Hepatic stellate cell (primary cell): Measurements from ENCODE around the gene SHMT1.
"Not testable (repeated sequence)": the region's sequence is repeated elsewhere in the genome, so short reads cannot be mapped to it uniquely, and the experiment has no call there.

ENCODE experiments used
- DNase-seq: peaks from one replicate; pipeline ENCODE4 v3.0.0; 2011; ENCODE audit warnings: low spot score

The SHMT1 gene

GRCh38 chr17:18378205-18378505, 14.8 kb upstream of the SHMT1 start:
- DNase-seq, result no peak

DNA sequence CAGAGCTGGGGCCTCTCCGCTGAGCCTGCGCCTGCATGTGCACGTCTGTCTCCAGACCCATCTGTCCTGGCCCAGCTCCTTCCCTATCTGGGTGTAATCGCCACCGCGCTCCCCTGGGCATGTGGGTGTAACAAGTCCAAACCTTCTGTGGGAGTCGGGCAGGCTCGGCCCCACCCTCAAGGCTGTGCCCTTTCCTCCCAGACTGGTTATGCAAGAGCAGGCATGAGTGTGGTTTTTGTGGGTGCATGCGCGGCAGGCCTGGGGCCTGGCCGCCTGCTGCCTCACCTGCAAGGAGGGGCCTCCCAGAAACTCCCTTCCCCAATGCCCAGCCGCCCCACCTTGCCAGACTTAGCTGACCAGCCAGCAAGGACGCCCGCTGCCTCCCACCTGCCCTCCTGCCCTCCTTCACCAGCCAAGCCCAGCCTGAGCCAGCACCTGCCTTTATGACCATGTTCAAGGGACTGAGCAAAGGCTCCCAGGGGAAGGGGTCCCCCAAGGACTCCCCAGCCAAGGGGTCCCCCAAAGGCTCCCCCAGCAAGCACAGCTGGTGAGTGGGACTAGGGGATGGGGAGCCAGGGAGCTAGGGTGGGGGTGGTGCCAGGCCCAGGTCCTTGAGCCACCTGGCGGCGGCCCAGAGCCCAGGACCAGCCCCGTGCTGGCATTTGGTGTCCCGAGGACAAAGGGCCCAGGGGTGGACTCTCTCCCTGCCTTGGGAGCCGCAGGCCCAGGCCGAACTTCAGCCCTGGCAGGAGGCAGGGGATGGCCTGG, 14.3 kb upstream of the SHMT1 start, which contains the start of gene EVPLL:
Gene EVPLL (plus strand): TSS at position 342 of the 768 bp plus-strand sequence. CDS start 3,160 bp downstream, outside the sequence.
- DNase-seq, result no peak

DNA sequence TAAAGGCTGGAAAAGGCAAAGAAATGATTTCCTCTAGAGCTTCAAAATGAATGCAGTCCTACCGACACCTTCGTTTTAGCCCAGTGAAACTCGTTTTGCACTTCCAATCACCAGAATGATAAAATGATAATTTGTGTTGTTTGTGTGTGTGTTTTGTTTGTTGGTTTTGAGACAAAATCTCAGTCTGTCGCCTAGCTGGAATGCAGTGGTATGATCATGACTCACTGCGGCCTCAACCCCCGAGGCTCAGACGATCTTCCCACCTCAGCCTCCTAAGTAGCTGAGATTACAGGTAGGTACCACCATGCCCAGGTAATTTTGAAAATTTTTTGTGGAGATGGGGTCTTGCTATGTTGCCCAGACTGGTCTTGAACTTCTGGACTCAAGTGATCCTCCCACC, 10.9 kb upstream of the SHMT1 start:
- no peak for DNase-seq

DNA sequence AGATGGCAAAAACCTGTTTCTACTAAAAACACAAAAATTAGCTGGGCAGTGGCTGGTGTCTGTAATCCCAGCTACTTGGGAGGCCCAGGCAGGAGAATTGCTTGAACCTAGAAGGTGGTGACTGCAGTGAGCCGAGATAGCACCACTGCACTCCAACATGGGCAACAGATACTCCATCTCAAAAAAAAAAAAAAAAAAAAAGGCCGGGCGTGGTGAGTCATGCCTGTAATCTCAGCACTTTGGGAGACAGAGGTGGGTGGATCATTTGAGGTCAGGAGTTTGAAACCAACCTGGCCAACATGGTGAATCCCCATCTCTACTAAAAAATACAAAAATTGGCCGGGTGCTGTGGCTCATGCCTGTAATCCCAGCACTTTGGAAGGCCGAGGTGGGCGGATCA, 9.8 kb upstream of the SHMT1 start:
- DNase-seq, result not testable (repeated sequence)

DNA sequence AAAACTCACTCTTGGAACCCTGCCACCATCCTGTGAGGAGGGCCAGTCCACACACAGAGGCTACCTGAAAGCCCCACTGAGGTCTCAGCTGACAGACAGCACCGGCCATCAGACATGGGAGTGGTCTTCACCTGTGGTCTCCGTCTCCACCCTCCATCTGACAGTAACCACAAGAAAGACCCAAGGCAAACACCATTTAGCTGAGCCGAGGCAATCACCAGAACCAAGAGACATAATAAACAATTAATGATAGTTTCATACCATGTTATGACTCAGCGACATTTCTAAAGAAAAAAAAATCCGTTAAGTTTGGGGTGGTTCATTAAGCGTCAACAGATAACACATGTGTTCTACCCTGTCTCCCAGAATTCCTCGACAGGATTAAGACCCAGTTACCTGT, 8.1 kb upstream of the SHMT1 start:
- DNase-seq, result no peak

GRCh38 chr17:18370761-18371160, 7.4 kb upstream of the SHMT1 start:
- no peak for DNase-seq

- no peak for DNase-seq
These were observed 5.6 kb upstream of the SHMT1 start for GRCh38 chr17:18368946-18369345.

DNA sequence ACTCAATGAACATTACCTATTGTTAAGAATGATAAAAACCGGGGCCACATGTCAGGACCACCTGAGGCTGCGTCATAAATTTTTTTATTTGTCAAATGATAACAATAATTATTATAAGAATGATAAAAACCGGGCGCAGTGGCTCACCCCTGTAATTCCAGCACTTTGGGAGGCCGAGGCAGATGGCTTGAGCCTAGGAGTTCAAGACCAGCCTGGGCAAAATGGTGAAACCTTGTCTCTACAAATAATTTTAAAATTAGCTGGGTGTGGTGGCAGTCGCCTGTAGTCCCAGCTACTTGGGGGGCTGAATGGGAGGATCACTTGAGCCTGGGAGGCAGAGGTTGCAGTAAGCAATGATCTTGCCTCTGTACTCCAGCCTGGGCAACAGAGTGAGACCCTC, 816 bp upstream of the SHMT1 start:
- no peak for DNase-seq

DNA sequence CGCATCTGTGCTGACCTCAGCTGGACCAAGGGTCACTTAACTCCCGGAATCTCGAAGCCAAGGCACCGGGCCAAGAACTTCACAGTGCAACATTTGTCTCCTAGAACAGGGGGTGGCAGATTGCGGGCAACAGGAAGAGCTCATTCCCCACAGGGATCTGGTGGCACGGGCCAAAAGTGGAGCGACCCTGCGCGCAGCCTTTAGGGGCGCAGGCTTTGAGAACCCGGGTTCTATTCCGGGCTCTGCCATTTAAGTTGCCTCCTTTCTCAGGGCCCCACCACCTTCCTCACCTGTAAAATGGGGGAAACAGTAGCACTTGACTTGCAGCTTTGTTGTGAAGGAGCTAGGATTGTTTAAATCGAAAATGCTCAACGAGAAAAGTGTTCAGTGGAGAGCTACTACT, 651 bp downstream of the SHMT1 start:
- DNase-seq, result peak; percentile 23

- DNase-seq, result no peak
These were observed 1.3 kb downstream of the SHMT1 start for GRCh38 chr17:18361837-18362697.

GRCh38 chr17:18360518-18360917, 2.8 kb downstream of the SHMT1 start:
- DNase-seq, result no peak

DNA sequence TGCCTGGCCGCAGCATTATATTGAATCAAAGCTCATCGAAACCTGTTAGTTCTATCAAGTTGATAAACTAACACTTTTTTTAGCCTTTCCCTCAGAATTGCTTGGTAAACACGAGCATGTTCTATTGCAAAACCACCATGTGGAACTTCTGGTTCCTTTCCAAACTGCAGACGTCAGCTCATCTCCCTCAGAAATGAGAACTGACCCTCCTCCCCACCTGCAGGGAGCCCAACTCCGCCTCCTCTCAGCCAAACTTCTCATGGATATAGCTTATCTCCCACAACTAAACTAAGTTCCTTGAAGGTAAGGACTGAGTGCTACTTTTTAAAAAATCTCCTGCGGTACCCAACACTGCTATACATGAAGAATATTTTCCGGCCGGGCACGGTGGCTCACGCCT, 6.7 kb downstream of the SHMT1 start:
- no peak for DNase-seq

DNA sequence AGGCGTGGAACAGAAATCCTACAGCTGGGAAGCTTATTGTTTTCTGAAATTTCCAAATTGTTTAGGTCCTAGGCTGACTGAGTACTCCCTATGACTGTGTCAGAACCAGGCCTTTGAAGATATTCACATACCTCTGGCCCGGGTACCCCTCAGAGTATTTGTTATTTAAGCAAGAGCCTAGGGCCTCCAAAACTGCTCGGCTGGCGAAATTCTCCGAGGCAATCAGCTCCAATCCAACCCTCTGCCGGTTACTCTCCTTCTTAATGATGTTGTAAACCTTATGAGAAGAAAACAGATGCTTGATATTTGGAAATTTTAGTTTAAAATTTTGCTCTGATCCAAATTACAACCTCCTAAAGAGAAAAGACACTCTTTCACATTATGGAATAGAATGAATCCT, 9.8 kb downstream of the SHMT1 start:
- no peak for DNase-seq

GRCh38 chr17:18344021-18344420, 19.3 kb downstream of the SHMT1 start:
- no peak for DNase-seq

DNA sequence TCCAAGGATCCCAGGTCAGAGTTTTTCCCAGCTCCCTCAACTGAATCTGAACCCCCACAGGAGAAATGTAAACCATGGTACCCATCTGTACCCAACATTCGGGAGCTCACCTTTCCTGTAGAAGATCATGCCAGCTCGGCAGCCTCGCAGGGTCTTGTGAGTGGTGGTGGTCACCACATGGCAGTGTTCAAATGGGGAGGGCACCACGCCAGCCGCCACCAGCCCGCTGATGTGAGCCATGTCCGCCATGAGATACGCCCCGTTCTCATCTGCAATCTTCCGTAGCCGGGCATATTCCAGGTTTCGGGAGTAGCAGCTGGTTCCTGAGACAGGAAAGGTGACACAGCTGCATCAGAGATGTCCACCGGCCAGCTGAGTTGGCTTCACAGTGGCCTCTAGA, 23.4 kb downstream of the SHMT1 start:
- no peak for DNase-seq

DNA sequence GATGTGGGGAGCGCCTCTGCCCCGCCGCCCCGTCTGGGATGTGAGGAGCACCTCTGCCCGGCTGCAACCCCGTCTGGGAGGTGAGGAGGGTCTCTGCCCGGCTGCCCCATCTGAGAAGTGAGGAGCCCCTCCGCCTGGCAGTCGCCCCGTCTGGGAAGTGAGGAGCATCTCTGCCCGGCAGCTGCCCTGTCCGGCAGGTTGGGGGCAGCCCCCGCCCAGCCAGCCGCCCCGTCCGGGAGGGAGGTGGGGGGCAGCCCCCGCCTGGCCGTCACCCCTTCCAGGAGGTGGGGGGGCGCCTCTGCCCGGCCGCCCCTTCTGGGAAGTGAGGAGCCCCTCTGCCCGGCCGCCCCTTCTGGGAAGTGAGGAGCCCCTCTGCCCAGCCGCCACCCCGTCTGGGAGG, 25.2 kb downstream of the SHMT1 start:
- DNase-seq, result not testable (repeated sequence)

DNA sequence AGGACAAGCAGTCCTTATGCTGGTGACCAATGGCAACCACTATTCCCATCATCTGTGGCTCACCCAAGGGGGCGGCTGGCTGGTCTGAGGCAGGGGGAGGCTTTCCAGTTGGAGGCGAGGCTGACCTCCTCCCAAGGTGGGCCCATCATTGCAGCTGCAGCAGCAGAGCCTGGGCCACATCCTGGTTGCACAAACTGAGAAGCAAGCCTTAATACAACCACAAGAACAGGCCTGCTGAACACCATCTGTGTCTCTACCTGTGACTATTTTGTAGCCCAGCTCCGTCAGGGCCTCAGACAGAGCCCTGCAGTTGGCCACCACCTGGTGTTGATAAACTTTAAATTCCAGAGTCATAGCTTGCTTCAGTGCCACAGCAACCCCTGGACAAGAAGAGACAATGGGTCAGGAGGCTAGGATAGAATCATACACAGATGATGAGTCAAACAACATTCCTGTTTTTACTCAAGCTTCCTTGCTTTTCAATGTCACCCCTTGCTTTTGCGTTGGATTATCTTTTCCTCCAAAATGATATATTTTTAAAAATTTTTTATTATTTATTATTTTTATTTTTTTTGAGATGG, 30.4 kb downstream of the SHMT1 start:
- DNase-seq, result no peak

GRCh38 chr17:18331879-18332278, 31.5 kb downstream of the SHMT1 start:
- DNase-seq, result no peak

- no peak for DNase-seq
These were observed 34.6 kb downstream of the SHMT1 start for GRCh38 chr17:18328643-18329204.

DNA sequence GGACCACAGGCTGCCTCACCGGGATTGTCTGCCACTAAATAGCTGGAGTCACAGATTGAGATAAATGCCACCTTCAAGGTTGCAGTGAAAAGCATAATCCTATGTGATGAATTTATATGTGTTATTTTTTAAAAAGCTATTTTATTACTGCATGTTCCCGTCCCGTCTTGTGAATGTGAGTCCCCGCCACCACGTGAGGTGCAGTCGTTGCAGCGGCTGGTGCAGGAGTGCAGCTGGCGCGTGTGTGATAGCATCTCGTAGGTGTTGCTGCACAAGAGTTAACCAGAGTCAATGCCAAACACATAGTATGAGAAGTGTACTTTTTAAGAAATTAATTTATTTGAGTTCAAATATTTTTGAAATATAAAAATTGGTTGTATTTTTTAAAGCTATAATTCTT, 35.8 kb downstream of the SHMT1 start:
- DNase-seq, result no peak

- DNase-seq, result no peak
These were observed 36.3 kb downstream of the SHMT1 start for GRCh38 chr17:18327093-18327492.

GRCh38 chr17:18326572-18326971, 36.8 kb downstream of the SHMT1 start:
- DNase-seq, result no peak

DNA sequence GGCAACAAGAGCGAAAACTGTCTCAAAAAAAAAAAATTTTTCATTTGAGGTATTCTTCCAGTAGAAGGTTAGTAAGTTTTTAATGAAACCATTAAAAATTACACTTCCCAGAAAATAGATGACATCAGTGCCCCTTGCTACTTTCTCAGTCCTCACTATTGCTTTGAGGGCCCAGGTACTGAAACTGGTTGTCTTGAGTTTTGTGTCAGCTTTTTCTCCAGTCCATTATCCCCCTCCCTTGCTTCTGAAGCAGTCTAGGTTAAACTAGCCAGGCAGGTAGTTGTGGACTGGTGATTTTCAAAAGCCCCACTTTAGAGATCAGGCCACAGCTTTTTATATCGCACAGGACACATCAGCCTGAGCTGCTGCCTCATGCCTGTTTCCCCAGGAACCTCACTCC, 37.3 kb downstream of the SHMT1 start:
- no peak for DNase-seq
